HEK293 (cell line): Measurements from ENCODE around the gene GJA3.

Experiments used
- CTCF ChIA-PET: fragments of 350-600 bp; formaldehyde crosslinking; extraction: SDS; loops from one replicate; lab custom pipeline; 2021; ENCODE audit warnings: antibody characterized with exemption; lab: Yijun Ruan, JAX
- POLR2A ChIA-PET: fragments of 300-600 bp; formaldehyde crosslinking; extraction: SDS; loops from one replicate; lab custom pipeline; 2020; ENCODE audit warnings: antibody characterized with exemption, inconsistent platforms; lab: Yijun Ruan, JAX
- H3K27ac ChIP-seq: fragments of 200-500 bp; sonication (Bioruptor generic); 2 replicates; pipeline ENCODE4 v1.5.1; 2014; ENCODE audit warnings: low read depth, low read length, control low read depth, inconsistent platforms; ENCODE audit errors: extremely low read depth
- H3K36me3 ChIP-seq, 2 experiments: fragments of 200-500 bp in 1 of 2; sonication (Bioruptor generic) in 1 of 2; 1 replicate in 1 of 2; 2 replicates in 1 of 2; pipeline ENCODE4 v1.5.1; 2014 to 2017; ENCODE audit warnings: inconsistent platforms in 2 of 2, low read length in 2 of 2; ENCODE audit not compliant: control insufficient read depth in 2 of 2, insufficient read depth in 1 of 2
- H3K4me1 ChIP-seq: fragments of 200-500 bp; sonication (Bioruptor generic); 2 replicates; pipeline ENCODE4 v1.5.1; 2014; ENCODE audit warnings: mild to moderate bottlenecking, low read length, inconsistent platforms; ENCODE audit not compliant: control insufficient read depth, insufficient read depth
- H3K4me3 ChIP-seq: 2 replicates; pipeline ENCODE4 v1.5.1; 2011; ENCODE audit warnings: low read depth, mild to moderate bottlenecking, control low read depth, low read length, moderate library complexity
- H3K9me3 ChIP-seq: fragments of 200-500 bp; sonication (Bioruptor generic); 2 replicates; pipeline ENCODE4 v1.5.1; 2014; ENCODE audit warnings: low read depth, low read length, inconsistent platforms; ENCODE audit not compliant: control insufficient read depth, insufficient read depth
- MZF1 ChIP-seq: fragments of 450-650 bp; formaldehyde crosslinking; IDR thresholded peaks from 2 replicates; pipeline ENCODE4 v1.5.1; 2017; ENCODE audit warnings: missing biosample characterization, missing genetic modification characterization, borderline replicate concordance
- REPIN1 ChIP-seq: fragments of 450-650 bp; formaldehyde crosslinking; IDR thresholded peaks from 2 replicates; pipeline ENCODE4 v1.5.1; 2017; ENCODE audit warnings: missing biosample characterization, missing genetic modification characterization, low read depth
- TSHZ1 ChIP-seq: fragments of 450-650 bp; formaldehyde crosslinking; IDR thresholded peaks from 2 replicates; pipeline ENCODE4 v1.5.1; 2016; ENCODE audit warnings: missing biosample characterization, missing genetic modification characterization, borderline replicate concordance
- ZBTB6 ChIP-seq: fragments of 450-650 bp; formaldehyde crosslinking; IDR thresholded peaks from 2 replicates; pipeline ENCODE4 v1.5.1; 2017; ENCODE audit warnings: missing biosample characterization, missing genetic modification characterization
- ZFP37 ChIP-seq: fragments of 450-650 bp; formaldehyde crosslinking; IDR thresholded peaks from 2 replicates; pipeline ENCODE4 v1.5.1; 2016; ENCODE audit warnings: missing biosample characterization, missing genetic modification characterization
- ZNF114 ChIP-seq: fragments of 450-650 bp; formaldehyde crosslinking; IDR thresholded peaks from 2 replicates; pipeline ENCODE4 v1.5.0; 2017; ENCODE audit warnings: missing biosample characterization, missing genetic modification characterization
- ZNF132 ChIP-seq: fragments of 450-650 bp; formaldehyde crosslinking; IDR thresholded peaks from 2 replicates; pipeline ENCODE4 v1.5.1; 2017; ENCODE audit warnings: missing biosample characterization, missing genetic modification characterization, borderline replicate concordance
- ZNF140 ChIP-seq: fragments of 450-650 bp; formaldehyde crosslinking; IDR thresholded peaks from 2 replicates; pipeline ENCODE4 v1.5.1; 2016; ENCODE audit warnings: missing biosample characterization, missing genetic modification characterization
- ZNF169 ChIP-seq: fragments of 450-650 bp; formaldehyde crosslinking; IDR thresholded peaks from 2 replicates; pipeline ENCODE4 v1.5.1; 2016; ENCODE audit warnings: missing biosample characterization, missing genetic modification characterization
- ZNF26 ChIP-seq: fragments of 450-650 bp; formaldehyde crosslinking; IDR thresholded peaks from 2 replicates; pipeline ENCODE4 v1.5.1; 2016; ENCODE audit warnings: missing biosample characterization, missing genetic modification characterization
- ZNF362 ChIP-seq: fragments of 450-650 bp; formaldehyde crosslinking; IDR thresholded peaks from 2 replicates; pipeline ENCODE4 v1.5.1; 2016; ENCODE audit warnings: missing biosample characterization, missing genetic modification characterization
- ZNF394 ChIP-seq: fragments of 450-650 bp; formaldehyde crosslinking; IDR thresholded peaks from 2 replicates; pipeline ENCODE4 v1.5.1; 2016; ENCODE audit warnings: missing biosample characterization, missing genetic modification characterization, mild to moderate bottlenecking, moderate library complexity, borderline replicate concordance
- ZNF48 ChIP-seq: fragments of 450-650 bp; formaldehyde crosslinking; IDR thresholded peaks from 2 replicates; pipeline ENCODE4 v1.5.1; 2016; ENCODE audit warnings: missing biosample characterization, missing genetic modification characterization
- ZNF488 ChIP-seq: fragments of 450-650 bp; formaldehyde crosslinking; IDR thresholded peaks from 2 replicates; pipeline ENCODE4 v1.5.1; 2016; ENCODE audit warnings: missing biosample characterization, missing genetic modification characterization
- ZNF549 ChIP-seq: fragments of 450-650 bp; IDR thresholded peaks from 2 replicates; pipeline ENCODE4 v1.5.1; 2018; ENCODE audit warnings: missing biosample characterization, missing genetic modification characterization, mild to moderate bottlenecking, inconsistent platforms, moderate library complexity
- ZNF560 ChIP-seq: fragments of 450-650 bp; formaldehyde crosslinking; IDR thresholded peaks from 2 replicates; pipeline ENCODE4 v1.5.1; 2017; ENCODE audit warnings: missing biosample characterization, missing genetic modification characterization, borderline replicate concordance
- ZNF571 ChIP-seq: fragments of 450-650 bp; formaldehyde crosslinking; IDR thresholded peaks from 2 replicates; pipeline ENCODE4 v1.5.0; 2017; ENCODE audit warnings: missing biosample characterization, missing genetic modification characterization
- ZNF621 ChIP-seq: fragments of 450-650 bp; formaldehyde crosslinking; IDR thresholded peaks from 2 replicates; pipeline ENCODE4 v1.5.1; 2017; ENCODE audit warnings: missing biosample characterization, missing genetic modification characterization
- ZNF623 ChIP-seq: fragments of 450-650 bp; formaldehyde crosslinking; IDR thresholded peaks from 2 replicates; pipeline ENCODE4 v1.5.1; 2016; ENCODE audit warnings: missing biosample characterization, missing genetic modification characterization
- ZNF704 ChIP-seq: fragments of 450-650 bp; formaldehyde crosslinking; IDR thresholded peaks from 2 replicates; pipeline ENCODE4 v1.5.1; 2016; ENCODE audit warnings: missing biosample characterization, missing genetic modification characterization

Gene GJA3

GRCh38 chr13:20132052-20132634 lies 28.7 kb downstream of the GJA3 start:
- Histone ChIP-seq H3K36me3 (no peaks in the 10 kb centered on the region), H3K9me3 (no peaks in the 10 kb centered on the region), H3K27ac (no peak overlapping the region), H3K4me1 (no peaks in the 10 kb centered on the region; the same call in 1 of the 2 replicates), H3K4me3 (no peak overlapping the region)
- ChIA-PET CTCF (interaction anchor here (0.5 kb wide), 1 partner anchor 390 kb away, joined by 7 read pairs; no protein-coding TSS in a partner anchor), POLR2A (interaction anchor here (1.2 kb wide), 1 partner anchor 13 kb away, joined by 3 read pairs; no protein-coding TSS in a partner anchor)
- TF ChIP-seq MZF1 (tag by site-specific recombination) (no peak), ZNF48 (no peak), ZNF394 (tag by site-specific recombination) (no peak), ZNF362 (no peak), ZNF169 (tag by site-specific recombination) (no peak), ZNF621 (tag by site-specific recombination) (no peak), ZFP37 (no peak), ZNF488 (tag by site-specific recombination) (no peak), ZNF704 (no peak), ZNF549 (tag by site-specific recombination) (no peak)

- Histone ChIP-seq H3K4me1 (no peaks in the 10 kb centered on the region; the same call in 1 of the 2 replicates), H3K36me3 (no peaks in the 10 kb centered on the region), H3K9me3 (no peaks in the 10 kb centered on the region), H3K27ac (no peak overlapping the region), H3K4me3 (no peak overlapping the region)
- TF ChIP-seq ZNF560 (tag by site-specific recombination) = no peak
- no peak for TF ChIP-seq ZNF26 (tag by site-specific recombination)
- TF ChIP-seq ZNF140 (tag by site-specific recombination) = no peak
- TF ChIP-seq ZBTB6 (tag by site-specific recombination) = no peak
- no peak for TF ChIP-seq ZNF623
- TF ChIP-seq ZNF114 (tag by site-specific recombination) = no peak
- TF ChIP-seq REPIN1 (tag by site-specific recombination) = no peak
- no peak for TF ChIP-seq ZNF132 (tag by site-specific recombination)
- no peak for TF ChIP-seq TSHZ1 (tag by site-specific recombination)
- TF ChIP-seq ZNF571 = no peak
- CTCF ChIA-PET = interaction anchor here (0.7 kb wide), 1 partner anchor 12 kb away, joined by 3 read pairs; no protein-coding TSS in a partner anchor
- POLR2A ChIA-PET = no interaction called here
Observed at GRCh38 chr13:20131057-20131832, 29.6 kb downstream of the GJA3 start.
